Keratinocyte (primary cell): ENCODE data around the gene NKD1.

Experiments
- EZH2 ChIP-seq: IDR thresholded peaks from one replicate; pipeline ENCODE4 v1.6.1; 2012; ENCODE audit warnings: inconsistent platforms, mild to moderate bottlenecking, low read length, moderate library complexity
- TF ChIP-seq, protein P1 (sequence below), 3 experiments: IDR thresholded peaks in 1 of 3; conservative IDR thresholded peaks in 1 of 3; optimal IDR thresholded peaks in 1 of 3; 2 replicates in 2 of 3; 3 replicates in 1 of 3; pipeline versions ENCODE3 to v1.5.1; 2011; ENCODE audit warnings: low read length in 3 of 3, mild to moderate bottlenecking in 3 of 3, moderate library complexity in 2 of 3, control low read depth in 1 of 3, inconsistent platforms in 1 of 3; ENCODE audit not compliant: insufficient read depth in 2 of 3; ENCODE audit errors: extremely low read depth in 1 of 3

DNA sequence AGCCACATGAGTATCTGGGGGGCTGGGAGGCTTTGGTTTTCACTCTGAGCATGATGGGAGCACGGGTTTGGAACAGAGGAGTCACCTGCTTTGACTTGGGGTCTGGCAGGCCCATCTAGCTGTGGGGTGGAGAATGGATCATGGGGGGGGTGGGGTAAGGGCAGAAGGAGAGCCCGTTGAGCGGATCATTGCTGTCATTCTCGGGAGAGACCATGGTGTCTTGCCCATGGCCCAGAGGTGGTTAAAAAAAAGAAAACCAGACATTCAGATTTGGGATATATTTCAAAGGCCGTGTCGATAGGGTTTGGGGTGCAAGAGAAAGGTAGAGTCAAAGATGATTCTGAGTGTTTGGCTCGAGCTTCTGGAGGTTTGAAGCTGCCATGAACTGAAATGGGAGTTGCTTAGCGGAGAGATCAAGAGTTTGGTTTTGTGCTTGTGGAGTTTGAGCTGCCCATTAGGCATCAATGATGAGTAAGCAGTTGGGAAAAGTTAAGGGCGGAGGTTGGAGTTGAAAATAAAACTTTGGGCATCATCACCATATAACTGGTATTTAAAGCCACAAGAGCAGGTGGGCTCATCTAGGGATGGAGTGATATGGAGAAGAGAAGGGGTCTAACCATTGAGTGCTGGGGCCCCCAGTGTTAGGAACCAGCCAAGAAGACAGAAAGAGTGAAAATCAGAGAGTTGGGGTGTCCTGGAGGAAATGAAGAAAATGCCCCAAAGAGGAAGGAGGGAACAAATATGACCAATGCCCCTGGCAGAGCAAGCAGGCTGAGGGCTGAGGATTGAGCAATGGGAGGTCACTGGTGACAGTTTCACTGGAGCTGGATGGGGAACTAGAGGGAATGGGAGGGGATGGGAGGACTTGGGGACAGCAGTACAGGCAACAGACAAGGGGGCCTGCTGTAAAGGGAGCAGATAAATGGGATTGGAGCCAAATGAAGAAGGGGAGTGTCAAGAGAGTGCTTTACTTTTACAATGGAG is 147.1 kb downstream of the NKD1 start:
- TF ChIP-seq, protein P1, sequence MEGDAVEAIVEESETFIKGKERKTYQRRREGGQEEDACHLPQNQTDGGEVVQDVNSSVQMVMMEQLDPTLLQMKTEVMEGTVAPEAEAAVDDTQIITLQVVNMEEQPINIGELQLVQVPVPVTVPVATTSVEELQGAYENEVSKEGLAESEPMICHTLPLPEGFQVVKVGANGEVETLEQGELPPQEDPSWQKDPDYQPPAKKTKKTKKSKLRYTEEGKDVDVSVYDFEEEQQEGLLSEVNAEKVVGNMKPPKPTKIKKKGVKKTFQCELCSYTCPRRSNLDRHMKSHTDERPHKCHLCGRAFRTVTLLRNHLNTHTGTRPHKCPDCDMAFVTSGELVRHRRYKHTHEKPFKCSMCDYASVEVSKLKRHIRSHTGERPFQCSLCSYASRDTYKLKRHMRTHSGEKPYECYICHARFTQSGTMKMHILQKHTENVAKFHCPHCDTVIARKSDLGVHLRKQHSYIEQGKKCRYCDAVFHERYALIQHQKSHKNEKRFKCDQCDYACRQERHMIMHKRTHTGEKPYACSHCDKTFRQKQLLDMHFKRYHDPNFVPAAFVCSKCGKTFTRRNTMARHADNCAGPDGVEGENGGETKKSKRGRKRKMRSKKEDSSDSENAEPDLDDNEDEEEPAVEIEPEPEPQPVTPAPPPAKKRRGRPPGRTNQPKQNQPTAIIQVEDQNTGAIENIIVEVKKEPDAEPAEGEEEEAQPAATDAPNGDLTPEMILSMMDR (optimal IDR thresholded peaks at IDR 0.05 in 1 of 3, IDR thresholded peaks at IDR 0.05 in 1 of 3, conservative IDR thresholded peaks at IDR 0.05 in 1 of 3; ENCODE audit: extremely low read depth in 1 of 3, insufficient read depth in 2 of 3, low read length in 3 of 3) = no peak
- no peak for TF ChIP-seq EZH2
